Endothelial cell of umbilical vein (primary cell): ENCODE results near the gene TRPM3. TPM values are rescaled to one million over a fixed set of nuclear protein-coding genes. Genes with fewer than 3 reads are reported as not detected.

ENCODE experiments used
- BruUV-seq: library from RNA; stranded (reverse); fragments of 400-500 nt; replicated peaks from 2 replicates; lab custom pipeline; 2021; lab: Mats Ljungman, UMichigan
- CTCF ChIA-PET: fragments of 300-600, 350-600 bp; sonication (Branson Sonifier 250); formaldehyde crosslinking; loops from one replicate; lab custom pipeline; 2021; ENCODE audit warnings: antibody characterized with exemption, inconsistent platforms; lab: Charles Lee
- POLR2A ChIA-PET: fragments of 300-600, 350-600 bp; sonication (Branson Sonifier 250); formaldehyde crosslinking; loops from one replicate; lab custom pipeline; 2021; ENCODE audit warnings: antibody characterized with exemption, inconsistent platforms; lab: Charles Lee
- DNase-seq: peaks from one replicate; pipeline ENCODE4 v3.0.0-alpha.2; 2011; ENCODE audit warnings: low read depth, low spot score
- FAIRE-seq: peaks from 2 replicates; lab custom pipeline; 2011; peaks lifted over from hg19 to GRCh38; lab: Jason Lieb, UNC
- H2AFZ ChIP-seq: 2 replicates; pipeline ENCODE4 v1.6.0; 2012; ENCODE audit warnings: low read depth, low read length, control low read depth, inconsistent platforms
- H3K27ac ChIP-seq: 2 replicates; pipeline ENCODE4 v1.5.1; 2011; ENCODE audit warnings: low read depth, mild to moderate bottlenecking, control low read depth, low read length, moderate library complexity; ENCODE audit not compliant: insufficient read depth
- H3K27me3 ChIP-seq, 2 experiments: 2 replicates each; pipeline versions ENCODE4 v1.6.0 to v1.6.1; 2011; ENCODE audit warnings: low read length in 2 of 2, mixed read lengths in 1 of 2; ENCODE audit not compliant: control insufficient read depth in 2 of 2, insufficient read depth in 2 of 2
- H3K36me3 ChIP-seq, 2 experiments: 2 replicates in 1 of 2; 3 replicates in 1 of 2; pipeline ENCODE4 v1.5.1; 2011; ENCODE audit warnings: low read length in 2 of 2, mild to moderate bottlenecking in 1 of 2, moderate library complexity in 1 of 2; ENCODE audit not compliant: control insufficient read depth in 2 of 2, insufficient read depth in 2 of 2; ENCODE audit errors: extremely low read depth in 1 of 2
- H3K4me1 ChIP-seq: 3 replicates; pipeline ENCODE4 v1.5.1; 2011; ENCODE audit warnings: mild to moderate bottlenecking, low read length; ENCODE audit not compliant: control insufficient read depth, insufficient read depth; ENCODE audit errors: extremely low read depth
- H3K4me2 ChIP-seq: 2 replicates; pipeline ENCODE4 v1.6.1; 2011; ENCODE audit warnings: low read length, control low read depth, mixed read lengths; ENCODE audit not compliant: insufficient read depth
- H3K4me3 ChIP-seq, 3 experiments: fragments of 200-600 bp in 1 of 3; sonication (generic), shearing (Covaris generic) in 1 of 3; replicated peaks in 1 of 3; 2 replicates each; pipeline ENCODE4 v1.5.1; 2011 to 2016; ENCODE audit warnings: control low read depth in 3 of 3, low read length in 3 of 3, mild to moderate bottlenecking in 2 of 3, inconsistent platforms in 1 of 3, low read depth in 1 of 3, moderate library complexity in 1 of 3; ENCODE audit not compliant: insufficient read depth in 1 of 3
- H3K79me2 ChIP-seq: 2 replicates; pipeline ENCODE4 v1.6.0; 2012; ENCODE audit warnings: low read length, inconsistent platforms; ENCODE audit not compliant: control insufficient read depth, insufficient read depth
- H3K9ac ChIP-seq: replicated peaks from 2 replicates; pipeline ENCODE3; 2011; ENCODE audit warnings: low read length, control low read depth; ENCODE audit not compliant: insufficient read depth; ENCODE audit errors: extremely low read depth
- H3K9me1 ChIP-seq: replicated peaks from 3 replicates; pipeline ENCODE4 v1.6.0; 2011; ENCODE audit warnings: mild to moderate bottlenecking, low read length; ENCODE audit not compliant: control insufficient read depth, insufficient read depth; ENCODE audit errors: extremely low read depth
- H3K9me3 ChIP-seq: replicated peaks from 2 replicates; pipeline ENCODE4 v1.5.1; 2012; ENCODE audit warnings: low read length, inconsistent platforms; ENCODE audit not compliant: control insufficient read depth, insufficient read depth
- H4K20me1 ChIP-seq: replicated peaks from 2 replicates; pipeline ENCODE3; 2011; ENCODE audit warnings: mild to moderate bottlenecking, low read length; ENCODE audit not compliant: control insufficient read depth, insufficient read depth; ENCODE audit errors: extremely low read depth
- EZH2 ChIP-seq: IDR thresholded peaks from 2 replicates; pipeline ENCODE4 v1.6.1; 2012; ENCODE audit warnings: borderline replicate concordance, low read depth, mild to moderate bottlenecking, moderate library complexity, low read length, inconsistent platforms; ENCODE audit not compliant: severe bottlenecking
- FOS ChIP-seq: IDR thresholded peaks from 2 replicates; pipeline ENCODE4 v1.6.1; 2011; ENCODE audit warnings: mild to moderate bottlenecking, low read length, moderate library complexity, borderline replicate concordance; ENCODE audit not compliant: insufficient read depth
- JUN ChIP-seq: IDR thresholded peaks from 2 replicates; pipeline ENCODE4 v1.6.1; 2011; ENCODE audit warnings: borderline replicate concordance, low read depth; ENCODE audit not compliant: insufficient read length, insufficient read depth
- MYC ChIP-seq: IDR thresholded peaks from one replicate; pipeline ENCODE4 v1.6.1; 2011; ENCODE audit warnings: mild to moderate bottlenecking, low read depth, low read length
- POLR2A ChIP-seq: IDR thresholded peaks from 2 replicates; pipeline ENCODE4 v1.6.1; 2012; ENCODE audit warnings: low read depth, mild to moderate bottlenecking, control low read depth, low read length
- POLR2AphosphoS5 ChIP-seq: IDR thresholded peaks from 2 replicates; pipeline ENCODE4 v1.6.1; 2012; ENCODE audit warnings: low read depth, mild to moderate bottlenecking, control low read depth, low read length, moderate library complexity; ENCODE audit not compliant: insufficient read depth
- dilution Hi-C: fragments of 300-500 bp; cut with MboI; formaldehyde crosslinking; loops from one replicate; pipeline ENCODE4 v1.15.0; 2019; ENCODE audit warnings: low sequenced_read_pairs; ENCODE audit not compliant: extremely low pct_ligation_motif_present
- intact Hi-C: fragments of 100-400 bp; cut with micrococcal nuclease; formaldehyde crosslinking; loops from one replicate; pipeline ENCODE4 v1.10.0; 2022
- polyA plus RNA-seq, 4 experiments: library from polyadenylated mRNA; depleted of rRNA in 3 of 4; stranded (reverse) in 3 of 4; unstranded in 1 of 4; fragments of >200 nt; gene quantifications; 2 replicates each; pipeline versions ENCODE4 v1.2.1 to v1.2.3, GENCODE V29; 2011 to 2012; ENCODE audit warnings: missing spikeins in 1 of 4
- total RNA-seq: library from RNA; stranded (reverse); gene quantifications from 2 replicates; pipeline ENCODE4 v1.2.3, GENCODE V29; 2021
- TF ChIP-seq, protein P1 (sequence below), 2 donors: IDR thresholded peaks; 1 replicate in 1 of 2; 2 replicates in 1 of 2; pipeline ENCODE4 v1.5.1; 2011; ENCODE audit warnings: low read length in 2 of 2, mild to moderate bottlenecking in 2 of 2, moderate library complexity in 2 of 2, control low read depth in 1 of 2, inconsistent platforms in 1 of 2, low read depth in 1 of 2; ENCODE audit not compliant: insufficient read depth in 1 of 2; ENCODE audit errors: extremely low read depth in 1 of 2

TRPM3 gene
- total and polyA plus RNA-seq, 2 donors (not counting 3 experiments of a cell fraction or from before 2014, with no cell fraction given): 0.17 to 0.33 TPM

- DNase-seq (no peak), FAIRE-seq (no peak)
- no peak overlapping the region for H3K4me3 ChIP-seq
- no TSS peak for BruUV-seq
- H3K9me1 ChIP-seq: no peaks in the 10 kb centered on the region
- H4K20me1 ChIP-seq: no peaks in the 10 kb centered on the region
- no peaks in the 10 kb centered on the region for H3K36me3 ChIP-seq
- POLR2A ChIA-PET: no interaction called here
- no peak overlapping the region for H3K9ac ChIP-seq
- intact Hi-C loops: no loop called here
- H3K27ac ChIP-seq: no peak overlapping the region
- no peak overlapping the region for H2AFZ ChIP-seq
- no peaks in the 10 kb centered on the region for H3K9me3 ChIP-seq
- TF ChIP-seq MYC (no peak), FOS (no peak), JUN (no peak), EZH2 (no peak), POLR2A (no peak)
- TF ChIP-seq, protein P1, sequence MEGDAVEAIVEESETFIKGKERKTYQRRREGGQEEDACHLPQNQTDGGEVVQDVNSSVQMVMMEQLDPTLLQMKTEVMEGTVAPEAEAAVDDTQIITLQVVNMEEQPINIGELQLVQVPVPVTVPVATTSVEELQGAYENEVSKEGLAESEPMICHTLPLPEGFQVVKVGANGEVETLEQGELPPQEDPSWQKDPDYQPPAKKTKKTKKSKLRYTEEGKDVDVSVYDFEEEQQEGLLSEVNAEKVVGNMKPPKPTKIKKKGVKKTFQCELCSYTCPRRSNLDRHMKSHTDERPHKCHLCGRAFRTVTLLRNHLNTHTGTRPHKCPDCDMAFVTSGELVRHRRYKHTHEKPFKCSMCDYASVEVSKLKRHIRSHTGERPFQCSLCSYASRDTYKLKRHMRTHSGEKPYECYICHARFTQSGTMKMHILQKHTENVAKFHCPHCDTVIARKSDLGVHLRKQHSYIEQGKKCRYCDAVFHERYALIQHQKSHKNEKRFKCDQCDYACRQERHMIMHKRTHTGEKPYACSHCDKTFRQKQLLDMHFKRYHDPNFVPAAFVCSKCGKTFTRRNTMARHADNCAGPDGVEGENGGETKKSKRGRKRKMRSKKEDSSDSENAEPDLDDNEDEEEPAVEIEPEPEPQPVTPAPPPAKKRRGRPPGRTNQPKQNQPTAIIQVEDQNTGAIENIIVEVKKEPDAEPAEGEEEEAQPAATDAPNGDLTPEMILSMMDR (IDR thresholded peaks at IDR 0.05; ENCODE audit: extremely low read depth in 1 of 2, insufficient read depth in 1 of 2, low read depth in 1 of 2, low read length in 2 of 2): no peak
- no peaks in the 10 kb centered on the region for H3K27me3 ChIP-seq
- CTCF ChIA-PET: no interaction called here
- H3K79me2 ChIP-seq: no peaks in the 10 kb centered on the region
- H3K4me1 ChIP-seq: no peaks in the 10 kb centered on the region
- dilution Hi-C loops: no loop called here
- H3K4me2 ChIP-seq: no peak overlapping the region
Measured at GRCh38 chr9:71052287-71052686, 69.1 kb downstream of the TRPM3 start.

DNA sequence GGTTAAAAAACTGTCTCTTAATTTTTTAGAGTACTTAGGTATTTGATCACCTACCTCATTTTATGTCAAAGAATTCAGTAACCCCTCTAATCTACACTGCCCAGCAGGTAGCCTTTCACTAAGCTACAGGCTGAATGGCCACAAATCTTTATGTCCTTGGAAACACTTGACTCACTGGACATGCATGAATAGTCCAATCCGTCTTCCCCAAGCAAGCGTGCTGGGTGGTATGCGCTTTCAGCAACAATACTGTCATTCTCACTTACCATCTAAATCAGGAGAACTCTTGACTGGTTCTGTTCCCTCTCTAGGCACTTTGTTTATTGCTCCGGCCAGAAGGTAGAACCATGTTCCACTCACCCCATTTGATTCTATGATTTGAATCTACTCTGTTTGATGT lies 73.1 kb downstream of the TRPM3 start:
- DNase-seq (no peak), FAIRE-seq (no peak)
- ChIA-PET POLR2A (no interaction called here), CTCF (no interaction called here)
- TF ChIP-seq POLR2AphosphoS5 (no peak), POLR2A (no peak), EZH2 (no peak)
- TF ChIP-seq, protein P1 (IDR thresholded peaks at IDR 0.05; ENCODE audit: extremely low read depth in 1 of 2, insufficient read depth in 1 of 2, low read depth in 1 of 2, low read length in 2 of 2): no peak
- dilution Hi-C loops (no loop called here), intact Hi-C loops (no loop called here)
- no TSS peak for BruUV-seq
- Histone ChIP-seq H3K79me2 (no peaks in the 10 kb centered on the region), H3K27me3 (no peaks in the 10 kb centered on the region), H3K9ac (no peak overlapping the region), H3K4me2 (no peak overlapping the region), H3K4me1 (no peaks in the 10 kb centered on the region), H4K20me1 (no peaks in the 10 kb centered on the region), H2AFZ (no peak overlapping the region), H3K9me1 (no peaks in the 10 kb centered on the region), H3K36me3 (no peaks in the 10 kb centered on the region), H3K27ac (no peak overlapping the region), H3K4me3 (no peak overlapping the region), H3K9me3 (no peaks in the 10 kb centered on the region)
